MCF 10A (cell line): ENCODE measurements around the gene P4HB. TPM values are rescaled to one million over a fixed set of nuclear protein-coding genes. Genes with fewer than 3 reads are reported as not detected.

Experiments used
- BruUV-seq: library from RNA; stranded (reverse); fragments of 400-500 nt; replicated peaks from 2 replicates; lab custom pipeline; 2021; lab: Mats Ljungman, UMichigan
- CTCF ChIA-PET: fragments of 300-600 bp; sonication (Branson Sonifier 250); formaldehyde crosslinking; extraction: SDS; loops from one replicate; lab custom pipeline; 2021; ENCODE audit warnings: antibody characterized with exemption, inconsistent platforms; lab: Yijun Ruan, JAX
- POLR2A ChIA-PET: fragments of 300-600, 350-650 bp; sonication (Branson Sonifier 250); formaldehyde crosslinking; extraction: SDS; loops from one replicate; lab custom pipeline; 2020; ENCODE audit warnings: antibody characterized with exemption, inconsistent platforms; lab: Yijun Ruan, JAX
- DNase-seq: peaks from one replicate; pipeline ENCODE4 v3.0.0-alpha.2; 2018; ENCODE audit not compliant: unreplicated experiment
- H3K27ac Mint-ChIP-seq: one replicate; pipeline ENCODE4 v1.8.0; 2022; ENCODE audit warnings: mild to moderate bottlenecking, low read depth, mixed read lengths; ENCODE audit not compliant: unreplicated experiment
- H3K27me3 Mint-ChIP-seq: one replicate; pipeline ENCODE4 v1.8.0; 2022; ENCODE audit warnings: mixed read lengths; ENCODE audit not compliant: insufficient read depth, unreplicated experiment
- H3K36me3 Mint-ChIP-seq: one replicate; pipeline ENCODE4 v1.8.0; 2022; ENCODE audit warnings: mild to moderate bottlenecking, moderate library complexity, mixed read lengths; ENCODE audit not compliant: insufficient read depth, unreplicated experiment
- H3K4me1 Mint-ChIP-seq: one replicate; pipeline ENCODE4 v1.8.0; 2022; ENCODE audit warnings: mixed read lengths; ENCODE audit not compliant: insufficient read depth, unreplicated experiment
- H3K4me3 Mint-ChIP-seq: one replicate; pipeline ENCODE4 v1.8.0; 2022; ENCODE audit warnings: mild to moderate bottlenecking, moderate library complexity, mixed read lengths; ENCODE audit not compliant: unreplicated experiment
- H3K9me3 Mint-ChIP-seq: one replicate; pipeline ENCODE4 v1.8.0; 2022; ENCODE audit warnings: mixed read lengths; ENCODE audit not compliant: unreplicated experiment
- CTCF ChIP-seq: fragments of 200-600 bp; IDR thresholded peaks from one replicate; pipeline ENCODE4 v1.8.0; 2022; ENCODE audit warnings: antibody characterized with exemption, mild to moderate bottlenecking; ENCODE audit not compliant: unreplicated experiment
- intact Hi-C: fragments of 100-400 bp; cut with micrococcal nuclease; formaldehyde crosslinking; loops from 2 replicates; pipeline ENCODE4 v1.14.1; 2022
- total RNA-seq: library from RNA; stranded (reverse); gene quantifications from 2 replicates; pipeline ENCODE4 v1.2.3, GENCODE V29; 2022

Gene P4HB
- total RNA-seq, 1 experiment from 2014 or later, result 894 TPM

DNA sequence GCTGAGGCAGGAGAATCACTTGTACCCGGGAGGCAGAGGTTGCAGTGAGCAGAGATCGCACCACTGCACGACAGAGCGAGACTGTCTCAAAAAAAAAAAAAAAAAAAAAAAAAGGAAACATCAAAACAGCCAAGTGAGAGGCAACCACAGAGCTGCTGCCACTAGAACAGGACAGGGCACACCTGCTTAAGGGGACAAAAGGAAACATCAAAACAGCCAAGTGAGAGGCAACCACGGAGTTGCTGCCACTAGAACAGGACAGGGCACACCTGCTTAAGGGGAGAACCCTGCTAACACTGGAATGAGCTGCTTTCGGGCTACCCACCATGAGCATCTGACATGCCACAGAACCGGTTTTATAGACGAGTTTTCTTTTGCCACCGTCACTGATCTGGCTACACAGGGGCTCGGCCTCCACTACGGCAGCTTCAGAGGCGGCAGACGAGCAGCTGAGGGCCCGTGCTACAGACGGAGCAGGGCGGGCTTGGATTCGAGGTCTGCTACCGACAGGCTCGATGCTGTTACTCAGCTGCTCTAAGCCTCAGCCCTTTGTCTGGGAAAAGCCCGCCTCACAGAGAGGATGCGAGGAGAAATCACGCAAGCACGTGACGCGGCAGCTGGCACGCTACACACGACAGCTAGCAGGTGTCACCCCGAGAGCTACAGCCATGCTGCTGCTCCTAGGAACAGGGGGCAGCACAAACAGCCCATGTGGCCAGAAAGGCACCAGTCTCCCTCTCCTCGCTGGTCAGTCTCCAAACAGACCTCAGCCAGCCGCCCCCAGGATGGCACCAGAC lies 2.0 kb downstream of the P4HB start:
- ChIA-PET CTCF (interaction anchor here (0.5 to 0.9 kb wide), 2 partner anchors 123 to 129 kb away, joined by 3 to 4 read pairs; no protein-coding TSS in a partner anchor), POLR2A (interaction anchor here (0.6 to 1.7 kb wide), 6 partner anchors 12 to 155 kb away, joined by 3 to 19 read pairs (median 6); partner anchors contain the start of genes ARHGDIA, MAFG and MRPL12)
- Mint-ChIP-seq H3K4me3 (peak overlapping the region; percentile 89), H3K36me3 (peaks cover 84% of the 10 kb centered on the region), H3K27me3 (no peaks in the 10 kb centered on the region), H3K27ac (peak overlapping the region; percentile 27), H3K4me1 (peaks cover 32% of the 10 kb centered on the region), H3K9me3 (no peaks in the 10 kb centered on the region)
- no TSS peak for BruUV-seq
- no peak for DNase-seq
- intact Hi-C loops, result no loop called here
- no peak for TF ChIP-seq CTCF

GRCh38 chr17:81854974-81855774 lies 5.2 kb downstream of the P4HB start:
- Mint-ChIP-seq H3K4me3 (no peak overlapping the region), H3K36me3 (peaks cover 97% of the 10 kb centered on the region), H3K4me1 (peaks cover 23% of the 10 kb centered on the region), H3K9me3 (no peaks in the 10 kb centered on the region), H3K27ac (peak overlapping the region; percentile 70), H3K27me3 (no peaks in the 10 kb centered on the region)
- DNase-seq, result peak; percentile 30
- TF ChIP-seq CTCF, result peak; percentile 11
- POLR2A ChIA-PET, result interaction anchor here (0.7 to 2.4 kb wide), 8 partner anchors 11 to 631 kb away, joined by 3 to 9 read pairs (median 4); partner anchors contain the start of genes MCRIP1 and SLC25A10
- no TSS peak for BruUV-seq
- CTCF ChIA-PET, result interaction anchor here (0.8 to 1.3 kb wide), 3 partner anchors 12 to 120 kb away, joined by 3 to 5 read pairs (median 3); no protein-coding TSS in a partner anchor
- intact Hi-C loops, result no loop called here

GRCh38 chr17:81852237-81852636 lies 8.1 kb downstream of the P4HB start:
- Mint-ChIP-seq H3K27me3 (no peaks in the 10 kb centered on the region), H3K4me1 (peaks cover 8% of the 10 kb centered on the region), H3K27ac (no peak overlapping the region), H3K4me3 (no peak overlapping the region), H3K36me3 (peaks cover 99% of the 10 kb centered on the region), H3K9me3 (no peaks in the 10 kb centered on the region)
- POLR2A ChIA-PET, result interaction anchor here (2.2 kb wide), 1 partner anchor 9 kb away, joined by 6 read pairs; no protein-coding TSS in a partner anchor
- no TSS peak for BruUV-seq
- CTCF ChIA-PET, result interaction anchor here (1.0 kb wide), 1 partner anchor 163 kb away, joined by 3 read pairs; no protein-coding TSS in a partner anchor
- no peak for DNase-seq
- no peak for TF ChIP-seq CTCF
- intact Hi-C loops, result no loop called here
